GM12878 (cell line): ENCODE results near the gene CNIH1. TPM values are rescaled to one million over a fixed set of nuclear protein-coding genes. Genes with fewer than 3 reads are reported as not detected.

Experiments used
- ATF7 ChIP-seq: fragments of 450-650 bp; IDR thresholded peaks from 2 replicates; pipeline ENCODE4 v1.6.1; 2016; ENCODE audit warnings: low read depth, mild to moderate bottlenecking
- BRCA1 ChIP-seq: IDR thresholded peaks from 2 replicates; pipeline ENCODE4 v1.6.1; 2011; ENCODE audit warnings: low read depth, low read length, improper control_type of control experiment
- CHD2 ChIP-seq: IDR thresholded peaks from 2 replicates; pipeline ENCODE4 v1.6.1; 2011; ENCODE audit warnings: low read depth, low read length, improper control_type of control experiment, borderline replicate concordance
- CUX1 ChIP-seq: IDR thresholded peaks from 2 replicates; pipeline ENCODE4 v1.6.1; 2012; ENCODE audit warnings: improper control_type of control experiment, low read depth, low read length; ENCODE audit not compliant: insufficient replicate concordance
- HDGF ChIP-seq: fragments of 450-650 bp; IDR thresholded peaks from 2 replicates; pipeline ENCODE4 v1.6.1; 2016; ENCODE audit warnings: antibody characterized with exemption
- JUND ChIP-seq: IDR thresholded peaks from 2 replicates; pipeline ENCODE4 v1.6.1; 2012; ENCODE audit warnings: low read depth, mild to moderate bottlenecking, low read length, improper control_type of control experiment, moderate library complexity
- KDM1A ChIP-seq: fragments of 200-600 bp; sonication (generic); IDR thresholded peaks from 2 replicates; pipeline ENCODE4 v1.6.1; 2016; ENCODE audit warnings: borderline replicate concordance
- MXI1 ChIP-seq: fragments of 150-350 bp; IDR thresholded peaks from 2 replicates; pipeline ENCODE4 v1.6.1; 2011; ENCODE audit warnings: low read depth, mild to moderate bottlenecking, inconsistent platforms, low read length, improper control_type of control experiment
- PBX3 ChIP-seq: IDR thresholded peaks from 2 replicates; pipeline ENCODE4 v1.6.1; 2011; ENCODE audit warnings: mild to moderate bottlenecking, low read depth, low read length, moderate library complexity; ENCODE audit not compliant: insufficient replicate concordance
- POU2F2 ChIP-seq: IDR thresholded peaks from 3 replicates; pipeline ENCODE4 v1.6.1; 2011; ENCODE audit warnings: low read depth, mild to moderate bottlenecking, low read length, borderline replicate concordance
- RAD51 ChIP-seq: fragments of 450-650 bp; IDR thresholded peaks from 2 replicates; pipeline ENCODE4 v1.6.1; 2016; ENCODE audit warnings: moderate library complexity, mild to moderate bottlenecking, inconsistent platforms
- RELB ChIP-seq: fragments of 450-650 bp; IDR thresholded peaks from 2 replicates; pipeline ENCODE4 v1.6.1; 2017; ENCODE audit warnings: low read depth, mild to moderate bottlenecking, moderate library complexity
- SIX5 ChIP-seq: IDR thresholded peaks from 2 replicates; pipeline ENCODE4 v1.6.1; 2011; ENCODE audit warnings: mild to moderate bottlenecking, low read depth, low read length, moderate library complexity; ENCODE audit not compliant: severe bottlenecking
- TAF1 ChIP-seq: IDR thresholded peaks from 2 replicates; pipeline ENCODE4 v1.6.1; 2011; ENCODE audit warnings: mild to moderate bottlenecking, low read depth, low read length, borderline replicate concordance
- TCF12 ChIP-seq: IDR thresholded peaks from 2 replicates; pipeline ENCODE4 v1.6.1; 2011; ENCODE audit warnings: low read depth, mild to moderate bottlenecking, low read length
- ZBTB11 ChIP-seq: fragments of 450-650 bp; formaldehyde crosslinking; IDR thresholded peaks from 2 replicates; pipeline ENCODE4 v1.5.0; 2022; ENCODE audit warnings: mild to moderate bottlenecking, missing genetic modification characterization
- ZSCAN29 ChIP-seq: fragments of 450-650 bp; IDR thresholded peaks from 2 replicates; pipeline ENCODE4 v1.6.1; 2017; ENCODE audit warnings: mild to moderate bottlenecking, moderate library complexity
- ZZZ3 ChIP-seq: IDR thresholded peaks from 2 replicates; pipeline ENCODE4 v1.6.1; 2011; ENCODE audit warnings: low read depth; ENCODE audit not compliant: control insufficient read depth, insufficient read length
- polyA plus RNA-seq, 11 experiments: library from polyadenylated mRNA; depleted of rRNA in 4 of 11; unstranded in 6 of 11; stranded (reverse) in 5 of 11; fragments of >200 nt; fragmentation: Nextera tagmentation in 4 of 11; fragmentation: Illumina TruSeq in 1 of 11; extraction: Ambion mirVana in 4 of 11; extraction: Trizol in 1 of 11; gene quantifications; 1 replicate in 1 of 11; 2 replicates in 10 of 11; pipeline versions ENCODE4 v1.2.1 to v1.2.3, GENCODE V29; 2011 to 2016; ENCODE audit warnings: inconsistent platforms in 2 of 11, missing spikeins in 2 of 11, low read depth in 1 of 11
- total RNA-seq, 4 experiments: library from RNA; depleted of rRNA in 3 of 4; stranded (reverse); fragments of >200 nt in 3 of 4; fragmentation: Illumina TruSeq in 1 of 4; extraction: Trizol in 1 of 4; gene quantifications; 2 replicates each; pipeline versions ENCODE4 v1.2.1 to v1.2.3, GENCODE V29; 2013 to 2021

The CNIH1 gene
- total and polyA plus RNA-seq, 10 of the 15 experiments (the other 5 are each of a cell fraction or from before 2014, with no cell fraction given) = 48.9 to 274 (median 110) TPM

- TF ChIP-seq CUX1 (no peak), JUND (no peak), SIX5 (no peak), RELB (peak; percentile 40; the same call in 1 of the 2 replicates), KDM1A (no peak), ZZZ3 (no peak), ZBTB11 (CRISPR knock-in tag) (no peak), ATF7 (0 out of 2 replicates have a peak, but pooled peaks have one; percentile 25), MXI1 (peak; percentile 47; the same call in 1 of the 2 replicates), HDGF (peak; percentile 16; the same call in 1 of the 2 replicates), RAD51 (no peak), POU2F2 (peak; percentile 76; the same call in 2 of the 3 replicates), TAF1 (peak; percentile 59; the same call in 1 of the 2 replicates), ZSCAN29 (no peak), CHD2 (peak; percentile 93), BRCA1 (no peak), PBX3 (peak; percentile 83), TCF12 (no peak)
Observed at GRCh38 chr14:54396493-54397335, 44.5 kb downstream of the CNIH1 start, which contains the start of gene CDKN3 (continued).
